Astrocyte of the cerebellum (primary cell): ENCODE results near the gene MDFIC.

Experiments used
- DNase-seq: peaks from one replicate; pipeline ENCODE4 v3.0.0-alpha.2; 2011; ENCODE audit warnings: low read depth
- H3K4me3 ChIP-seq: 2 replicates; pipeline ENCODE4 v1.5.1; 2011; ENCODE audit warnings: mild to moderate bottlenecking, low read depth, low read length, moderate library complexity
- CTCF ChIP-seq: IDR thresholded peaks from 2 replicates; pipeline ENCODE4 v1.5.1; 2012; ENCODE audit warnings: low read length, low read depth, moderate library complexity, mild to moderate bottlenecking; ENCODE audit errors: missing control alignments
- in situ Hi-C: cut with HindIII; loops from 2 replicates; pipeline ENCODE4 v1.10.0; 2017; ENCODE audit warnings: low sequenced_read_pairs

MDFIC gene

DNA sequence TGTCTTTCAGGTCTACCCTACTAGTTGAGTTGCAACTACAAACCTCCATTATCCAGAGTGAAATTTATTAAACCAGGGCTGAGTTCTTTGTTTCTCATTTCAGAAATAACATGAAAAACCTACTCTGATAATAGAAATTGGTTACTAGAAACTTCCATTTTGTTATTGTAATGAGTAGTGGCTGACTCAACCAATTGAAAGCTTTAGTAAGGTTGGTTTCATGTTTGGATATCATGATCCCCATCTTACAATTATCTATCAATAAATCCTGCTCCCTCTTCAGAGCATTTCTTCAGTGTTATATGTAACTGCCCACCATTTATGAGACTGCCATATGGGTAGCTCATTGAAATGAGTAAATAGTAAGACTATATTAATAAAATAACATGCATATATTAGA is 16.9 kb downstream of the MDFIC start:
- no peak for TF ChIP-seq CTCF
- DNase-seq, result no peak
- in situ Hi-C loops, result no loop called here
- H3K4me3 ChIP-seq, result no peak overlapping the region

- TF ChIP-seq CTCF, result no peak
- DNase-seq, result no peak
- in situ Hi-C loops, result no loop called here
- H3K4me3 ChIP-seq, result no peak overlapping the region
Measured at GRCh38 chr7:114939484-114940097, 17.7 kb downstream of the MDFIC start.

DNA sequence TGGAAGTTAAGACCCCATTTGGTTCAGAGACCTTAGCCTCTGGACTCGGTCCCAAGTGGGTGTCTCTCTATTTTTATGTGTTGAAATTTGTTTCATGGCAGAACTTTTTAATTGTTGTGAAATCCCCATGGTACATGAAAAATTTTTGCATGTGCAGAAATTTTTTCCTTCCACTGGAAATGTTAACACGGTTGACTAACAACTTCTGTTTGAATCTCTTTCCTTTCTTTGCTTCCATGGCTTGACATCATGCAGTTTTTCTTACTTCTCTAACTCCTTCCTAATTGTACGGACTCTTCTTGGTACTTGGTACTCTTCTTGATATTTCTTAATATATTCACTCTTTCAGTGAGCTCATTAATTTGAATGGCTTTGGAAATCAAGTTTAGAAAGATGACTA is 18.3 kb downstream of the MDFIC start:
- in situ Hi-C loops, result no loop called here
- DNase-seq, result no peak
- H3K4me3 ChIP-seq, result no peak overlapping the region
- no peak for TF ChIP-seq CTCF

GRCh38 chr7:114941692-114942091 is 19.8 kb downstream of the MDFIC start:
- DNase-seq, result no peak
- in situ Hi-C loops, result no loop called here
- H3K4me3 ChIP-seq, result no peak overlapping the region
- TF ChIP-seq CTCF, result no peak

DNA sequence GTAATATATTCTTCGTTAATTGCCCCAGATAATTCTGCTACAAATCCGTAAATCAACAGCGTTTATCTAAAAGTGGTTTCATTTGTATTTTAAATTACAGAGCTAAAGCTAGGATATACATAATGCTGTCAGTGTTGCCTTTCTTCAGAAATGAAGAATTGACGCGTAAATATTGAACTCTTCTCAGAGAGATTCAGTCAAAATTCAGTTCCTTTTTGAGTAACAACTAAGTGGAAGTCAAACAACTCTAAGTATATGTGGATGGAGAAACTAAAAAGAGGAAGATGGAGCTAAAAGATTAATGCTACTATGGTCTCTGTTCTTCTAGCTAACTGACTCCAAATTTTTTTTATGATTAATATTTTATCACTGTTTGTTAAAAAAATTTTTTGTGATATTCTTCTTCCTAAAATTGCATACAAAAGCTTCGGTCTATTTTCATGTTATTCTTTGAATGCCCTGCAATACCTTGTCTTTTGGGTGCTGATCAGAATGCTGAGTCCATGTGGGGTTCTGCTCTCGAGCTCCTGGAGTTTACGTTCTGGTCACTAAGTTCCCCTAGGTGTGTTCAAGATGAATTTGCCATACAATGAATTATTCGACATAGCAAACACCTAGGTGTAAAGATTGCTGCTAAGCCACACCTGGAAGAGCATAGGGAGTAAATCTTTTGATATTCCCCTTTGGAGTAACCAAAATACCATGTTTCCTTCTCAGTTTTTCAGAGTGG is 20.7 kb downstream of the MDFIC start:
- in situ Hi-C loops, result no loop called here
- H3K4me3 ChIP-seq, result no peak overlapping the region
- DNase-seq, result no peak
- TF ChIP-seq CTCF, result no peak

DNA sequence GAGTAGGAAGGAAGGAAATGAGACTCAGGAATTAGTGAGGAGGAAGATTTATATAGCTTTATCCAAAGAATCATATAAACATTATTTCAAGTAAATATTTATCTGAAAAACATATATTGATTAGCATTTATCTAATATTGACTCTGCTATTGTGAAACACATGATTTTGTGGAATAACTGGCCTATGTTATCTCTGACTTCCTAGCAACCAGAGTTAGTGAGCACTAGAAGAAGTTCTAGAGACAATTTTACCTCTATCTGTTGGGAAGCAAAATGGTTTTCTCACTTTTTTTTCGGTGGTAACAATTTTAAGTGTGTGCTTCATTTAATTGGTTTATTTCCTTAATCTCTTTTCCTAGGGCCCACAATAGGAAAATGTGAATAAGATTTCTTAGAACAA is 21.6 kb downstream of the MDFIC start:
- no peak for DNase-seq
- no peak for TF ChIP-seq CTCF
- in situ Hi-C loops, result no loop called here
- H3K4me3 ChIP-seq, result no peak overlapping the region
